ENCODE data around the gene ZDHHC14. TPM values are rescaled to one million over a fixed set of nuclear protein-coding genes. Genes with fewer than 3 reads are reported as not detected.

Gene ZDHHC14
- total and polyA plus RNA-seq, 2 of the 8 experiments (the other 6 are each of a cell fraction or from before 2014, with no cell fraction given), result 2.9 to 5.3 TPM

DNA sequence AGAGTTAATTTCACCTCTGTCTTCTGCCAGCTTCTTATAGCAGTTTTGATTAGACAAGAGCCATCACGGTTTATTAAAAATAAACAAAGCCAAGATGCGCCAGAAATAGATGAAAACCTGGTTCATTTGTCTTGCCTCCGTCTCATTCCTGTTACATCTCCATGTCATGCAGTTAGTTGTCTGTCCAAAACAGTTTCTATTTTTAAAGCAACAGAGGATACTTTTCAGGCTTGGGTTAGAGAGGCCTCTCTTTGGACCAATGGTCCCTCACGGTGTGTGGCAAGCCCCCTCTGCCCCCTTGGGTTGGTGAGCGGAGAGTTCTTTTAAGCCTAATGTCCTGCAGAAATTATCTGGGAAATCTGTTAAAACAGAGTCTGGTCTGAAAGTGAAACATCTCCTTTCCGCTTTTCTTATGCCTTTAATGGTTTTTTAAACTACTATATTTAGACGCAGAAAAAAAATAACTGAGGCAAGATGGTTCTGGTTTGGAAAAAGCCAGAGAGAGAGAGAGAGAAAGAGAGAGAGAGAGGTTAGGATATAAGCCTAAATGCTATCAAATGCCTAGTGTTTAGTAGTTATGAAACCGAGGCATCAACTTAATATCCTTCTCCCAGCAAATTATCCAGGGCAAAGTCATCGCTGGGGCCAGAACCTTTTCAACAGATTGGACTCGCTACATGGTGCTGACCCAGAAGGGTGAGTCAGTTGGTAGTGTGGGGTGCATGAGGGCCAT lies 64.5 kb downstream of the ZDHHC14 start (continued):
- TF ChIP-seq, protein P1, sequence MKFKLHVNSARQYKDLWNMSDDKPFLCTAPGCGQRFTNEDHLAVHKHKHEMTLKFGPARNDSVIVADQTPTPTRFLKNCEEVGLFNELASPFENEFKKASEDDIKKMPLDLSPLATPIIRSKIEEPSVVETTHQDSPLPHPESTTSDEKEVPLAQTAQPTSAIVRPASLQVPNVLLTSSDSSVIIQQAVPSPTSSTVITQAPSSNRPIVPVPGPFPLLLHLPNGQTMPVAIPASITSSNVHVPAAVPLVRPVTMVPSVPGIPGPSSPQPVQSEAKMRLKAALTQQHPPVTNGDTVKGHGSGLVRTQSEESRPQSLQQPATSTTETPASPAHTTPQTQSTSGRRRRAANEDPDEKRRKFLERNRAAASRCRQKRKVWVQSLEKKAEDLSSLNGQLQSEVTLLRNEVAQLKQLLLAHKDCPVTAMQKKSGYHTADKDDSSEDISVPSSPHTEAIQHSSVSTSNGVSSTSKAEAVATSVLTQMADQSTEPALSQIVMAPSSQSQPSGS (IDR thresholded peaks at IDR 0.05; ENCODE audit: low read length), result no peak
- TF ChIP-seq SAP30 (IDR thresholded peaks at IDR 0.05; ENCODE audit: insufficient read depth, insufficient replicate concordance, low read length) (no peak), TEAD4 (IDR thresholded peaks at IDR 0.05; ENCODE audit: low read depth, low read length) (no peak)
- TF ChIP-seq, protein P2, sequence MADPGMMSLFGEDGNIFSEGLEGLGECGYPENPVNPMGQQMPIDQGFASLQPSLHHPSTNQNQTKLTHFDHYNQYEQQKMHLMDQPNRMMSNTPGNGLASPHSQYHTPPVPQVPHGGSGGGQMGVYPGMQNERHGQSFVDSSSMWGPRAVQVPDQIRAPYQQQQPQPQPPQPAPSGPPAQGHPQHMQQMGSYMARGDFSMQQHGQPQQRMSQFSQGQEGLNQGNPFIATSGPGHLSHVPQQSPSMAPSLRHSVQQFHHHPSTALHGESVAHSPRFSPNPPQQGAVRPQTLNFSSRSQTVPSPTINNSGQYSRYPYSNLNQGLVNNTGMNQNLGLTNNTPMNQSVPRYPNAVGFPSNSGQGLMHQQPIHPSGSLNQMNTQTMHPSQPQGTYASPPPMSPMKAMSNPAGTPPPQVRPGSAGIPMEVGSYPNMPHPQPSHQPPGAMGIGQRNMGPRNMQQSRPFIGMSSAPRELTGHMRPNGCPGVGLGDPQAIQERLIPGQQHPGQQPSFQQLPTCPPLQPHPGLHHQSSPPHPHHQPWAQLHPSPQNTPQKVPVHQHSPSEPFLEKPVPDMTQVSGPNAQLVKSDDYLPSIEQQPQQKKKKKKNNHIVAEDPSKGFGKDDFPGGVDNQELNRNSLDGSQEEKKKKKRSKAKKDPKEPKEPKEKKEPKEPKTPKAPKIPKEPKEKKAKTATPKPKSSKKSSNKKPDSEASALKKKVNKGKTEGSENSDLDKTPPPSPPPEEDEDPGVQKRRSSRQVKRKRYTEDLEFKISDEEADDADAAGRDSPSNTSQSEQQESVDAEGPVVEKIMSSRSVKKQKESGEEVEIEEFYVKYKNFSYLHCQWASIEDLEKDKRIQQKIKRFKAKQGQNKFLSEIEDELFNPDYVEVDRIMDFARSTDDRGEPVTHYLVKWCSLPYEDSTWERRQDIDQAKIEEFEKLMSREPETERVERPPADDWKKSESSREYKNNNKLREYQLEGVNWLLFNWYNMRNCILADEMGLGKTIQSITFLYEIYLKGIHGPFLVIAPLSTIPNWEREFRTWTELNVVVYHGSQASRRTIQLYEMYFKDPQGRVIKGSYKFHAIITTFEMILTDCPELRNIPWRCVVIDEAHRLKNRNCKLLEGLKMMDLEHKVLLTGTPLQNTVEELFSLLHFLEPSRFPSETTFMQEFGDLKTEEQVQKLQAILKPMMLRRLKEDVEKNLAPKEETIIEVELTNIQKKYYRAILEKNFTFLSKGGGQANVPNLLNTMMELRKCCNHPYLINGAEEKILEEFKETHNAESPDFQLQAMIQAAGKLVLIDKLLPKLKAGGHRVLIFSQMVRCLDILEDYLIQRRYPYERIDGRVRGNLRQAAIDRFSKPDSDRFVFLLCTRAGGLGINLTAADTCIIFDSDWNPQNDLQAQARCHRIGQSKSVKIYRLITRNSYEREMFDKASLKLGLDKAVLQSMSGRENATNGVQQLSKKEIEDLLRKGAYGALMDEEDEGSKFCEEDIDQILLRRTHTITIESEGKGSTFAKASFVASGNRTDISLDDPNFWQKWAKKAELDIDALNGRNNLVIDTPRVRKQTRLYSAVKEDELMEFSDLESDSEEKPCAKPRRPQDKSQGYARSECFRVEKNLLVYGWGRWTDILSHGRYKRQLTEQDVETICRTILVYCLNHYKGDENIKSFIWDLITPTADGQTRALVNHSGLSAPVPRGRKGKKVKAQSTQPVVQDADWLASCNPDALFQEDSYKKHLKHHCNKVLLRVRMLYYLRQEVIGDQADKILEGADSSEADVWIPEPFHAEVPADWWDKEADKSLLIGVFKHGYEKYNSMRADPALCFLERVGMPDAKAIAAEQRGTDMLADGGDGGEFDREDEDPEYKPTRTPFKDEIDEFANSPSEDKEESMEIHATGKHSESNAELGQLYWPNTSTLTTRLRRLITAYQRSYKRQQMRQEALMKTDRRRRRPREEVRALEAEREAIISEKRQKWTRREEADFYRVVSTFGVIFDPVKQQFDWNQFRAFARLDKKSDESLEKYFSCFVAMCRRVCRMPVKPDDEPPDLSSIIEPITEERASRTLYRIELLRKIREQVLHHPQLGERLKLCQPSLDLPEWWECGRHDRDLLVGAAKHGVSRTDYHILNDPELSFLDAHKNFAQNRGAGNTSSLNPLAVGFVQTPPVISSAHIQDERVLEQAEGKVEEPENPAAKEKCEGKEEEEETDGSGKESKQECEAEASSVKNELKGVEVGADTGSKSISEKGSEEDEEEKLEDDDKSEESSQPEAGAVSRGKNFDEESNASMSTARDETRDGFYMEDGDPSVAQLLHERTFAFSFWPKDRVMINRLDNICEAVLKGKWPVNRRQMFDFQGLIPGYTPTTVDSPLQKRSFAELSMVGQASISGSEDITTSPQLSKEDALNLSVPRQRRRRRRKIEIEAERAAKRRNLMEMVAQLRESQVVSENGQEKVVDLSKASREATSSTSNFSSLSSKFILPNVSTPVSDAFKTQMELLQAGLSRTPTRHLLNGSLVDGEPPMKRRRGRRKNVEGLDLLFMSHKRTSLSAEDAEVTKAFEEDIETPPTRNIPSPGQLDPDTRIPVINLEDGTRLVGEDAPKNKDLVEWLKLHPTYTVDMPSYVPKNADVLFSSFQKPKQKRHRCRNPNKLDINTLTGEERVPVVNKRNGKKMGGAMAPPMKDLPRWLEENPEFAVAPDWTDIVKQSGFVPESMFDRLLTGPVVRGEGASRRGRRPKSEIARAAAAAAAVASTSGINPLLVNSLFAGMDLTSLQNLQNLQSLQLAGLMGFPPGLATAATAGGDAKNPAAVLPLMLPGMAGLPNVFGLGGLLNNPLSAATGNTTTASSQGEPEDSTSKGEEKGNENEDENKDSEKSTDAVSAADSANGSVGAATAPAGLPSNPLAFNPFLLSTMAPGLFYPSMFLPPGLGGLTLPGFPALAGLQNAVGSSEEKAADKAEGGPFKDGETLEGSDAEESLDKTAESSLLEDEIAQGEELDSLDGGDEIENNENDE (IDR thresholded peaks at IDR 0.05; ENCODE audit: insufficient replicate concordance, low read length), result no peak
